ENCODE measurements around the gene CLDN7. TPM values are rescaled to one million over a fixed set of nuclear protein-coding genes. Genes with fewer than 3 reads are reported as not detected.

CLDN7 gene
- total RNA-seq, 1 experiment from 2014 or later = 286 TPM

GRCh38 chr17:7225711-7226331, 36.5 kb downstream of the CLDN7 start:
- Histone ChIP-seq H3K4me1 (ENCODE audit: control insufficient read depth in 1 of 2, insufficient read depth in 2 of 2, low read length in 2 of 2) (peaks cover under 1 to 14% of the 10 kb centered on the region in 2 experiments; a peak in 3 of 4 replicates), H3K9me2 (ENCODE audit: insufficient read depth) (no peaks in the 10 kb centered on the region), H3K27me3 (ENCODE audit: insufficient read depth, low read length) (no peaks in the 10 kb centered on the region), H4K20me1 (ENCODE audit: insufficient read depth) (no peaks in the 10 kb centered on the region), H3K4me2 (ENCODE audit: low read length) (no peak overlapping the region), H2AFZ (ENCODE audit: low read depth, low read length, poor library complexity, severe bottlenecking) (no peak overlapping the region), H3K36me3 (ENCODE audit: control insufficient read depth in 1 of 2, insufficient read depth in 2 of 2, low read length in 2 of 2) (peaks cover 61 to 73% of the 10 kb centered on the region in 2 experiments), H3K79me2 (ENCODE audit: insufficient read depth, low read length) (peaks cover 35% of the 10 kb centered on the region), H3K4me3 (replicated peaks in 1 of 2; ENCODE audit: low read depth in 1 of 2, low read length in 2 of 2) (no peak overlapping the region), H3K27ac (ENCODE audit: low read depth, low read length) (no peak overlapping the region), H3K9ac (ENCODE audit: low read length) (no peak overlapping the region), H3K9me3 (ENCODE audit: control insufficient read depth in 1 of 2, insufficient read depth in 1 of 2, low read depth in 1 of 2, low read length in 2 of 2) (no peaks in the 10 kb centered on the region)
- ChIA-PET CTCF (no interaction called here), RAD21 (ENCODE audit: low non-redundant PET in 1 of 2, low total read pairs in 2 of 2, uncharacterized antibody in 2 of 2, unreplicated experiment in 2 of 2) (no interaction called here), POLR2A (no interaction called here)
- no peak for TF ChIP-seq ZNF274 (IDR thresholded peaks at IDR 0.05; ENCODE audit: low read depth, low read length)
- no peak for TF ChIP-seq CTCF (IDR thresholded peaks at IDR 0.05 in 2 of 3, conservative IDR thresholded peaks at IDR 0.05 in 1 of 3; ENCODE audit: borderline replicate concordance in 1 of 3, insufficient read depth in 1 of 3, low read depth in 2 of 3, low read length in 2 of 3)
- no peak for TF ChIP-seq ELF1 (IDR thresholded peaks at IDR 0.05; ENCODE audit: borderline replicate concordance, low read depth)
- TF ChIP-seq, protein P1, sequence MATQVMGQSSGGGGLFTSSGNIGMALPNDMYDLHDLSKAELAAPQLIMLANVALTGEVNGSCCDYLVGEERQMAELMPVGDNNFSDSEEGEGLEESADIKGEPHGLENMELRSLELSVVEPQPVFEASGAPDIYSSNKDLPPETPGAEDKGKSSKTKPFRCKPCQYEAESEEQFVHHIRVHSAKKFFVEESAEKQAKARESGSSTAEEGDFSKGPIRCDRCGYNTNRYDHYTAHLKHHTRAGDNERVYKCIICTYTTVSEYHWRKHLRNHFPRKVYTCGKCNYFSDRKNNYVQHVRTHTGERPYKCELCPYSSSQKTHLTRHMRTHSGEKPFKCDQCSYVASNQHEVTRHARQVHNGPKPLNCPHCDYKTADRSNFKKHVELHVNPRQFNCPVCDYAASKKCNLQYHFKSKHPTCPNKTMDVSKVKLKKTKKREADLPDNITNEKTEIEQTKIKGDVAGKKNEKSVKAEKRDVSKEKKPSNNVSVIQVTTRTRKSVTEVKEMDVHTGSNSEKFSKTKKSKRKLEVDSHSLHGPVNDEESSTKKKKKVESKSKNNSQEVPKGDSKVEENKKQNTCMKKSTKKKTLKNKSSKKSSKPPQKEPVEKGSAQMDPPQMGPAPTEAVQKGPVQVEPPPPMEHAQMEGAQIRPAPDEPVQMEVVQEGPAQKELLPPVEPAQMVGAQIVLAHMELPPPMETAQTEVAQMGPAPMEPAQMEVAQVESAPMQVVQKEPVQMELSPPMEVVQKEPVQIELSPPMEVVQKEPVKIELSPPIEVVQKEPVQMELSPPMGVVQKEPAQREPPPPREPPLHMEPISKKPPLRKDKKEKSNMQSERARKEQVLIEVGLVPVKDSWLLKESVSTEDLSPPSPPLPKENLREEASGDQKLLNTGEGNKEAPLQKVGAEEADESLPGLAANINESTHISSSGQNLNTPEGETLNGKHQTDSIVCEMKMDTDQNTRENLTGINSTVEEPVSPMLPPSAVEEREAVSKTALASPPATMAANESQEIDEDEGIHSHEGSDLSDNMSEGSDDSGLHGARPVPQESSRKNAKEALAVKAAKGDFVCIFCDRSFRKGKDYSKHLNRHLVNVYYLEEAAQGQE (IDR thresholded peaks at IDR 0.05; ENCODE audit: low read depth) = no peak
- no peak for TF ChIP-seq EZH2phosphoT487 (IDR thresholded peaks at IDR 0.05; ENCODE audit: borderline replicate concordance)
- no peak for TF ChIP-seq CBX3 (IDR thresholded peaks at IDR 0.05; ENCODE audit: low read depth)
- no peak for TF ChIP-seq TCF7L2 (IDR thresholded peaks at IDR 0.05; ENCODE audit: borderline replicate concordance, extremely low read depth, insufficient read depth, insufficient read length)
- TF ChIP-seq POLR2A (IDR thresholded peaks at IDR 0.05; ENCODE audit: borderline replicate concordance, extremely low read depth, insufficient read depth, insufficient read length) = no peak
- no peak for TF ChIP-seq POLR2AphosphoS5 (IDR thresholded peaks at IDR 0.05; ENCODE audit: low read depth, low read length)
- no peak for TF ChIP-seq RAD21 (IDR thresholded peaks at IDR 0.05; ENCODE audit: low read depth)
- TF ChIP-seq YY1 (IDR thresholded peaks at IDR 0.05; ENCODE audit: extremely low read depth, insufficient replicate concordance, low read depth, low read length) = no peak
- no peak for TF ChIP-seq SIN3A (IDR thresholded peaks at IDR 0.05; ENCODE audit: low read depth)
- no peak for TF ChIP-seq ZFX (IDR thresholded peaks at IDR 0.05)
- TF ChIP-seq ZBTB33 (IDR thresholded peaks at IDR 0.05; ENCODE audit: extremely low read depth, insufficient replicate concordance, low read length) = no peak
- TF ChIP-seq EZH2 (IDR thresholded peaks at IDR 0.05) = no peak
- no peak for TF ChIP-seq FOSL1 (IDR thresholded peaks at IDR 0.05; ENCODE audit: low read depth)
- TF ChIP-seq JUND (IDR thresholded peaks at IDR 0.05) = no peak
- no peak for TF ChIP-seq SP1 (IDR thresholded peaks at IDR 0.05; ENCODE audit: low read depth)
- DNase-seq (ENCODE audit: low read depth, low spot score) (no peak), ATAC-seq (no peak)
- BruUV-seq (replicated peaks) = no TSS peak
- intact Hi-C loops (cut with micrococcal nuclease) = no loop called here

Data from HCT116 (cell line).